Fibroblast of peridontal ligament (primary cell): ENCODE measurements around the gene LRP2BP.
"Not testable (repeated sequence)": the region's sequence is repeated elsewhere in the genome, so short reads cannot be mapped to it uniquely, and the experiment has no call there.

Experiments
- DNase-seq: peaks from one replicate; pipeline ENCODE4 v3.0.0-alpha.2; 2010; ENCODE audit errors: extremely low read depth

LRP2BP gene

GRCh38 chr4:185362570-185362969 is 33.2 kb downstream of the LRP2BP start:
- peak; percentile 66 for DNase-seq

DNA sequence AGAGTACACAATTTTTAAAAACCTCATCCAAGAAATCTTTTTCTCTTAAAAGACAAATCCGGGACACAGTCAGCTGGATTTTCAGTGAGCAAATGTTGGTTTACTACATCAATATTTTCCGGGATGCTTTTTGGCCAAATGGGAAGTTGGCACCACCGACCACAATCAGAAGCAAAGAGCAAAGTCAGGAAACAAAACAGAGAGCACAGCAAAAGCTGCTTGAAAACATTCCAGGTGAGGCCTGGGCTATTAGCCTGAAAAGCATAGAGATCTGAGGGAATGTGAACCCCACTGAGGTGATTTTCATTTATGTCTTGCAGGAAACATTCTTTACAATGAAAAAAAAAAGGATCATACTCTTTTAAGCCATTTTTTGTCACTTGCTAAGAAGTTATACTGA is 33.9 kb downstream of the LRP2BP start:
- no peak for DNase-seq

DNA sequence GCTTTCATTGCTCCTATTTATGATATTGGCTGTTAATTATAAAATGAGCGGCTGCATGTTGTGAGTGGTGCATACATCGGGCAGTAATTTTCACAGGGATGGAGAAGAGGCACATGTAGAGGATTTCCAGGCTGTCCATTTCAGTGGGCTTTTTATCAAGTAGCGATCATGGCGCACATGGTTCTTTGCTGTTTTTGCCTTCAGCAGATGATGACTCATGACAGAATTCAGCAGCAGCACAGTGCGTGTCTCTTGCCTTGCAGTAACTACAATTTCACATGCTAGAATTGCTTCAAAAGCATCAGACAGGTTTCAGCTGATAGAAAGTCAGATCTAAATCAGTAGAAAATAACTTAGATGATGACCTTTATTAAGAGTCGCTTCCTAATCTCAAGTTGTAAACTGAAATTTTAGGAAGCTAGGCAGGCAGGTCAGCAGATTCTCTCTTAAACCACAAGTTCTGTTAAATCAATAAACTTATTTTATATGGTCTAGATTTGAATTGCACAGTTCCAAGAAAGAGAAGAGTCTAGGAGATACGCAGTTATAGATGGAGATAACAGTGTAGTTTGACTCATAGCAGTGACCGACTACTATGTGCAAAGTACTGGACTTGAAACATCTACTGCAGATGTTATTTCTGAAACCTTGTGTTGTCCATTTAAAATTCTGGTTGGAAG is 35.8 kb downstream of the LRP2BP start:
- DNase-seq, result peak; percentile 53

GRCh38 chr4:185358959-185359358 is 36.8 kb downstream of the LRP2BP start:
- no peak for DNase-seq

DNA sequence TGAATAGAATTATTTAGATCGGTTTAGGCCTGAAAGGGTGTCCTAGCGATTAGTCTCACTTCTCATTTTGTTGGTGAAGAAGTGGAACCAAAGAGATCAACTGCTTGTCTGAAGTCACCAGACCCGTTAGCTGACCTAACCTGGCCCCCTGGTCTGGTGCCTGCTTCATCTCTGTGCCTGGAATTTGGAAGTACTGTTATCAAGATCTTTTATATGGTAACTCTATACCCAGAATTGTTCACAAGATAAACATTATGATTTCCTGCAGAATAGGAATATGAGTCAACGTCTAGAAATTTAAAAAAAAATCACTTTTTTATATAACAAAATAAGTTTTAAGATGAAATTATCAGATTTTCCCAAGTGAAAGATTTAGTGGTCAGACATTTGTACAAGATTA is 37.2 kb downstream of the LRP2BP start:
- DNase-seq, result peak; percentile 59

GRCh38 chr4:185357733-185358440 is 37.8 kb downstream of the LRP2BP start:
- no peak for DNase-seq

DNA sequence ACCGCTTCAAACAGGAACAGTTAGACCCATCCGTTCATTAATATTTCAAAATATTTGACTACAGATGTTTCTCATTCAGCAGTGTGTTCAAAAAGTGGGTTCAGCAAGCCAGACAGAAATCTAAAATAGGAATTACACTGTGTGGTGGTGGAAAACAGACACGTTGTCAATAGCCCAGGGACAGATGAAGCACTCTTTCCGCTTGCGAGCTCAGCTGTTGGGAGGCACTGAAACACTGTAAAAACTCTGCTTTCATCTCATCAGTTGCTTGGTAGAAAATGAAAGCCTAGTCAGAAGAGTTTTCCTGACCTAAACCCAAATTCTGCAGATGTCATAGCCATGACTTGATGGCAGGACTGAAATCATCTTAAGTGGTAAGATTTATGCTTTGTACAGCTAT is 38.5 kb downstream of the LRP2BP start:
- no peak for DNase-seq

DNA sequence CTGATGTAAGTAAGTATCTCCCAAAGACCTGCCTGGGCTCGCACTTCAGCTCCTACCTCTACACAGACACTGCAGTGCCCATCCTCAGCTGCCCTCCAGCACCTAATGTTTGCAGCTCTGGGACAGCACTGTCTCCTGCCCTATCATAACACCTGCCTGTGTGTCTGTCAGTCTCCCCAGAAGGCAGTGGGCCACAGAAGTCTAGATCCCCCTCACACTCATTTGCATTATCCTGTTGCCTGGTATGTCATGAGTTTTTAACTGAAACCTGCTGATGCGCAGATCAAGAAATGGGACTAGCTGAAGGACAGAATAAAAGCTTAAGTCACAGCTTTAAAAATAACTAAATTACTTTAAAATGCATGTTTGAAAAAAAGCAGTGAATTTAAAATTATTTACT is 43.0 kb downstream of the LRP2BP start:
- DNase-seq, result no peak

DNA sequence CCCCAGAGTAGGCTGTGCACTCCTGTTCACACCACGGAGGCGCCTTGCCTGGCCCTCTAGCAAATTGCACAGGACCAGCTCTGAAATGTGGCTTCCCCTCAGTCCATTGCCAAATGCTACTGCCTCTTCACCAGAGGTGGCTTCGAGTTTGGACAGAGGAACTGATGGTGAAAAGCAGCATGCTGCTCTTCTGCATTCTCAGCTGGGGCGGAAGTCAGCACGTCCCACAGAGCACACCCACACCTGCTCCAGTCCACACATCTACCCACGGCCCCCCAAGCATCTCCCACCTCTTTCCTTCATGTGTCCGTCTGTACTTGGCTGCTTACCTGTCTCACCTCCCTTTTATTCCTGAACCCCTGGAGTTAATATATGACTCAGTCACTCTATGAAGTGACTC is 43.5 kb downstream of the LRP2BP start:
- DNase-seq, result no peak

DNA sequence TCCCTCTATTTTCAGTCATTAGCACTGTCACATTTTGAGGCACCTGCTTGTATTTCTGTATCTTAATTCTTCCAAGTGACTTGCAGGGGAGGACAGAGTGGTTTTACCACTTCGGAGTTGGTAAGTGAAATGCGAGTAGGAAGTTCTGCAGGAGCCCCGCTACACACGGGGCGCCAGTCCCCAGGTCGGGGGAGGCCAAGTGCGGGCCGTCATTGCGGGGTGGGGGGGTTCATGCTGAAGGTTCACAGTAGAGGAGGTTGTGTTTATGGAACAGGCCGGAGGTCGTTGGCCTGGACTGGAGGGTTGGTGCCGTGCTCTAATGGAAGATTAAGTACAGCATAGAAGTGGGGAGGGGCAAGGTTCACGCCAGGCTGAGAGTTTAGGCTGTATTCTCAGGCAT is 44.0 kb downstream of the LRP2BP start:
- DNase-seq, result no peak

- peak; percentile 58 for DNase-seq
Measured at GRCh38 chr4:185346975-185347601, 48.6 kb downstream of the LRP2BP start.

- no peak for DNase-seq
Measured at GRCh38 chr4:185344743-185345538, 50.8 kb downstream of the LRP2BP start.

GRCh38 chr4:185343726-185344581 is 51.8 kb downstream of the LRP2BP start:
- peak; percentile 56 for DNase-seq

DNA sequence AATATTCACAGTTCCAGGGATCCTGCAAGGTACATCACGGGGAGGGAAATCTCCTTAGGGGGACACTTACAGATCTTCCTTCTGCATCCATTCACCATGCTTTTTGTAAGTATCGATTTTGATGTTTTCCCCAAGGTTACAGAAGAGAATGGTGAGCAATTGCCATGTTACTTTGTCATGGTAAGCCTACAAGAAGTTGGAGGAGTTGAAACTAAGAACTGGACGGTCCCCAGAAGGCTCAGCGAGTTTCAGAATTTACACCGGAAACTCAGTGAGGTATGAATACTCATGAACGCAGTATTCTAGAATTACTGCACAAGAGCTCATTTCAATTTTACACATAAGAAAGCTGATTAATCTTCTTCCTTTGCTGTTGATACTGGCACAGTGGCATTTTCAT is 53.9 kb downstream of the LRP2BP start:
- no peak for DNase-seq

- no peak for DNase-seq
Measured at GRCh38 chr4:185341377-185341776, 54.3 kb downstream of the LRP2BP start.

DNA sequence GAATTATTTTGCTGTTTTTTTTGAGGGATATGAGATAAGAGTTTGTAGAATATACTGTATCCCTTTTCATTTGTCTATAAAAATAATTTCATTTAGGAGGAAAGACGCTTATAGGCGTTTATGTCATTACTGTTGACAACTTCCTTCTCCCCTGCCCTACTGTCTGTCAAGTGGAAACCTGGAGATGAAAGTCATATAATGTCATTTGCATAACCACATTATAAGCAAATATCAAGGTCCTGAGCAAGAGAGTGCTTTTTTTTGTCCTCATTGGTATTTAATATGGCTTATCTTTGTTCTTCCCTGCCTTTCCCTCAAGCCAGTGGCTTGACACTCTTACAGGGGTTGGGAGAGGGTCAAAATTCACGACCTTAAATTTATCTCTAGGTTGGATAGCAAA is 55.8 kb downstream of the LRP2BP start:
- no peak for DNase-seq

- no peak for DNase-seq
Measured at GRCh38 chr4:185335579-185335978, 60.1 kb downstream of the LRP2BP start.

DNA sequence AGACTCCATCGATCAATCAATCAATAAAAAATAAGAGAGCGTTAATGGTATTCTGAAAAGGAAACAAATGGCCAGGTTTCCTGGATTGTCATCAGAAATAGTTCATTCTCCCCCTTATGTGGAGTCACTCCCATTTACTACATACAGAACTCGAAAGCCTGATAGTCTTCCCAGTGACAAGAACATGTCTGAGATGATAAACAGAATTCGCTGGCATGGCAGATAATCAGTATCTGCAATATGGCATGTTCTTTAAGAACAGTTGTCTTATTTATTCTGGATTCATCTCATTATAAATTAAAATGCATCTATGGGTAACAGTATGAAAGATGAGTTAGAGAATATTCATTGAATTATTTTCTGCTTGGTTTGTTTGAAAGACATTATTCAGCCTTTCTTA is 61.4 kb downstream of the LRP2BP start:
- DNase-seq, result no peak

GRCh38 chr4:185332575-185333464 is 62.9 kb downstream of the LRP2BP start:
- DNase-seq, result no peak

DNA sequence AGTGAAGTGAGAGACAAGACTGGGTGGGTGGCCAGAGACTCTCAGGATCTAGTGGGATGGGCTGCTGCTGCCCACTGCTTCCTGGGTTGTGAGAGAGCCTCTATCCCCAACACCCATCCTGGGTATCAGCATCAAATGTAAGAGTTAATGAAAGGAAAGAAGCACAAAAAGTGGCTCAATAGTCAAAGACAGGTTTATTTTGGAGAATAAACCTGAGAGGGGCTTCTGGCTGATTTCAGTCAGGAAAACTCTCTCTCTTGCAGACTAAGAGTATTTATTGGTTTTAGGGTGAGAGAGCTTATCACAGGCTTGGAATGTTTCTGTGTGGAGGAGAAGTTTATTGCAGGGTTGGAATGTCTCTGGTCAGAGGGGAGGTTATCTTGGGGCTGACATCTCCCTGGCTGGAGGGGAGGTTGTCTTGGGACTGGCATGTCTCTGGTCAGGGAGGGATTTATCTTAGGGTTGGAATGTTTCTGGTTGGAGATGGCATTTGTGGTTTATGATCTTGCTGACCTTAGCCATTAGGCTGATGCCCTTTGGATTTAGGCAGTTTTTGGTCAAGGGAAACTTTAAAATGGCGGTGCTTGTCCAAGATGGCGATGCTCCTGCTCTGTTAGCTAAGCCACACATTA is 65.7 kb downstream of the LRP2BP start:
- DNase-seq, result not testable (repeated sequence)
